HK-2 (cell line): ENCODE results near the gene CBX6.
"Not testable (repeated sequence)": the region's sequence is repeated elsewhere in the genome, so short reads cannot be mapped to it uniquely, and the experiment has no call there.

ENCODE experiments used
- DNase-seq: peaks from one replicate; pipeline ENCODE4 v3.0.0-alpha.2; 2018; ENCODE audit not compliant: unreplicated experiment

The CBX6 gene

GRCh38 chr22:38872172-38872830 is at the start of gene CBX6:
Gene CBX6, minus strand, starts transcription at chr22:38872216. Its CDS starts 26 bp downstream, at chr22:38872190.
- DNase-seq, result peak; percentile 81

GRCh38 chr22:38921806-38922205 is 49.8 kb upstream of the CBX6 start:
- no peak for DNase-seq

- DNase-seq, result no peak
These were observed 49.1 kb upstream of the CBX6 start for GRCh38 chr22:38921120-38921519.

GRCh38 chr22:38919631-38920190 is 47.7 kb upstream of the CBX6 start:
- DNase-seq, result no peak

GRCh38 chr22:38911434-38911833 is 39.4 kb upstream of the CBX6 start:
- no peak for DNase-seq

GRCh38 chr22:38907767-38908166 is 35.8 kb upstream of the CBX6 start:
- no peak for DNase-seq

- no peak for DNase-seq
These were observed 34.0 kb upstream of the CBX6 start for GRCh38 chr22:38906052-38906451.

GRCh38 chr22:38904052-38904617 is 32.1 kb upstream of the CBX6 start:
- not testable (repeated sequence) for DNase-seq

- no peak for DNase-seq
These were observed 29.2 kb upstream of the CBX6 start for GRCh38 chr22:38901111-38901641.

- no peak for DNase-seq
These were observed 28.7 kb upstream of the CBX6 start for GRCh38 chr22:38900677-38901076.

GRCh38 chr22:38891256-38891655 is 19.2 kb upstream of the CBX6 start:
- DNase-seq, result no peak

GRCh38 chr22:38890377-38890776 is 18.4 kb upstream of the CBX6 start:
- DNase-seq, result no peak

- DNase-seq, result no peak
These were observed 14.3 kb upstream of the CBX6 start for GRCh38 chr22:38886333-38886732.

- no peak for DNase-seq
These were observed 11.1 kb upstream of the CBX6 start for GRCh38 chr22:38882972-38883622.

GRCh38 chr22:38881997-38882879 is 10.2 kb upstream of the CBX6 start:
- no peak for DNase-seq

GRCh38 chr22:38881464-38881871 is 9.5 kb upstream of the CBX6 start:
- DNase-seq, result no peak

- no peak for DNase-seq
These were observed 7.9 kb upstream of the CBX6 start for GRCh38 chr22:38879961-38880360.

GRCh38 chr22:38879108-38879729 is 7.2 kb upstream of the CBX6 start:
- no peak for DNase-seq

- no peak for DNase-seq
These were observed 6.0 kb upstream of the CBX6 start for GRCh38 chr22:38878001-38878400.

GRCh38 chr22:38874529-38875222 is 2.7 kb upstream of the CBX6 start:
- DNase-seq, result no peak
